Gastrocnemius medialis (tissue), 4 donors: ENCODE data around the gene KIF26B.

ENCODE experiments used
- CTCF ChIP-seq, 5 experiments: fragments of 450-650 bp in 3 of 5; fragments of 200-600 bp in 2 of 5; sonication (generic) in 2 of 5; IDR thresholded peaks in 4 of 5; conservative IDR thresholded peaks in 1 of 5; 1 replicate in 4 of 5; 2 replicates in 1 of 5; pipeline ENCODE4 v1.5.1; 2016 to 2019; ENCODE audit warnings: antibody characterized with exemption in 5 of 5, mild to moderate bottlenecking in 3 of 5, moderate library complexity in 3 of 5
- POLR2A ChIP-seq, 2 donors: fragments of 450-650 bp; IDR thresholded peaks; one replicate each; pipeline ENCODE4 v1.6.1; 2017; ENCODE audit warnings: antibody characterized with exemption in 2 of 2, mild to moderate bottlenecking in 2 of 2, moderate library complexity in 2 of 2

GRCh38 chr1:245434280-245434679, 279.5 kb downstream of the KIF26B start:
- TF ChIP-seq CTCF (IDR thresholded peaks at IDR 0.05 in 4 of 5, conservative IDR thresholded peaks at IDR 0.05 in 1 of 5): no peak
- TF ChIP-seq POLR2A (IDR thresholded peaks at IDR 0.05): no peak
